Activated T-cell treated with anti-CD3 and anti-CD28 coated beads, Interleukin-2, amount 50 U/mL, for 24 hours (primary cell): Measurements from ENCODE around the gene RDH8.
"Not testable (repeated sequence)": the region's sequence is repeated elsewhere in the genome, so short reads cannot be mapped to it uniquely, and the experiment has no call there.

ENCODE experiments used
- DNase-seq: peaks from one replicate; pipeline ENCODE4 v3.0.0-alpha.2; 2020
- H3K27ac Mint-ChIP-seq: 2 replicates; pipeline ENCODE4 v1.8.0; 2020; ENCODE audit warnings: mild to moderate bottlenecking, mixed read lengths
- H3K27me3 Mint-ChIP-seq: 2 replicates; pipeline ENCODE4 v1.8.0; 2020; ENCODE audit warnings: mixed read lengths
- H3K36me3 Mint-ChIP-seq: 2 replicates; pipeline ENCODE4 v1.8.0; 2020; ENCODE audit warnings: low read depth, mixed read lengths
- H3K4me1 Mint-ChIP-seq: 2 replicates; pipeline ENCODE4 v1.8.0; 2020; ENCODE audit warnings: low read depth, mixed read lengths
- H3K4me3 Mint-ChIP-seq: 2 replicates; pipeline ENCODE4 v1.8.0; 2020; ENCODE audit warnings: mild to moderate bottlenecking, moderate library complexity, mixed read lengths
- H3K9me3 Mint-ChIP-seq: 2 replicates; pipeline ENCODE4 v1.8.0; 2020; ENCODE audit warnings: mixed read lengths

Gene RDH8

DNA sequence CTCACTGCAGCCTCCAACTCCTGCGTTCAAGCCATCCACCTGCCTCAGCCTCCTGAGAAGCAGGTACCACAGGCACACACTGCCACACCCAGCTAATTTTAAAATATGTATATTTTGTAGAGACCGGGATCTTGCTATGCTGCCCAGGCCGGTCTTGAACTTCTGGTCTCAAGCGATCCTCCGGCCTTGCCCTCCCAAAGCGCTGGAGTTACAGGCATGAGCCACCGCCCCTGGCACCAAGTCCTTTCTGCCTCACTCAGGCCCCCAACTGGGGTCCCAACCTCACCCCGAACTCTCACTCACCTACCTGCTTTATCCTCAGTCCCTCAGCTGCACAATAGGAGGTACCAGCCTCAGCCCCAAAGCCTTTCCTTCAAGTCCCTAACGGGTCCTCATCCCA is 2.3 kb upstream of the RDH8 start:
- no peak overlapping the region for H3K27ac Mint-ChIP-seq
- H3K4me1 Mint-ChIP-seq = peaks cover 23% of the 10 kb centered on the region
- no peaks in the 10 kb centered on the region for H3K9me3 Mint-ChIP-seq
- no peaks in the 10 kb centered on the region for H3K36me3 Mint-ChIP-seq
- peaks cover 65% of the 10 kb centered on the region for H3K27me3 Mint-ChIP-seq
- no peak overlapping the region for H3K4me3 Mint-ChIP-seq
- DNase-seq = no peak

GRCh38 chr19:10011974-10012373 is 1.3 kb upstream of the RDH8 start:
- Mint-ChIP-seq H3K36me3 (no peaks in the 10 kb centered on the region), H3K9me3 (no peaks in the 10 kb centered on the region), H3K27ac (no peak overlapping the region), H3K4me1 (peaks cover 16% of the 10 kb centered on the region), H3K27me3 (peaks cover 61% of the 10 kb centered on the region), H3K4me3 (no peak overlapping the region)
- no peak for DNase-seq

DNA sequence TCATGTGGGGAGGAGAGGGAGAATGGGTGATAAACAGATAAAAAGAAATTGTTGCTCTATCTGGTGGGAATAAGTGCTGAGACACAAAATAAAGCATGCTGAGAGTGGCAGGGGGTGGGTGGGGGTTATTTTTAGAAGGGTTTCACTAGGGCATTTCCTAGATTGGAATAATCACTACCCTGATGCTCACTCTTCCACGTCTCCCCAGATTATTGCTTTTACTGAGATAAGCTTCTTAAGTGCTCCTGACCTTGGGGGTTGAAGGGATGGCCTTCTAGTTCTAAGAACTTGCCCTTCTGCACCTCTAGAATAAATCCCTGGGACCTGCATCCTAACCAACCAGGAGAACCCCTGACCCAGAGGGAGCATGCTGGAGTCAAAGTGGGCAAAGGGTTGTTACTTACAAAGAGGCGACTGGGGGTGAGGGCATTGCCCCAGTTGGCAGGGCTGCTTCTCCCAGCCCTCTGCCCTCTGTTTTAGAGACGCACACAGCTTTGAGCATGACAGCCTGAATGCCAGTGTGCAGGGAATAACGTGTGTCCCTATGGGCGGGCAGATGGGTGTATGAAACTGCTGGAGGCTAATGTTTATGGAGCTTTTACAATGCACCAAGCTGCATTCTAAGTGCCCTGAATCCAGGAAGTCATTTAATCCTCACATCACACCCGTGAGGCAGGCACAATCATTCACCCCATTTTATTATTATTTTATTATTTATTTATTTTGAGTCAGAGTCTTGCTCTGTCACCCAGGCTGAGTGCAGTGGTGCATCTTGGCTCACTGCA is 743 bp downstream of the RDH8 start:
- H3K9me3 Mint-ChIP-seq = no peaks in the 10 kb centered on the region

DNA sequence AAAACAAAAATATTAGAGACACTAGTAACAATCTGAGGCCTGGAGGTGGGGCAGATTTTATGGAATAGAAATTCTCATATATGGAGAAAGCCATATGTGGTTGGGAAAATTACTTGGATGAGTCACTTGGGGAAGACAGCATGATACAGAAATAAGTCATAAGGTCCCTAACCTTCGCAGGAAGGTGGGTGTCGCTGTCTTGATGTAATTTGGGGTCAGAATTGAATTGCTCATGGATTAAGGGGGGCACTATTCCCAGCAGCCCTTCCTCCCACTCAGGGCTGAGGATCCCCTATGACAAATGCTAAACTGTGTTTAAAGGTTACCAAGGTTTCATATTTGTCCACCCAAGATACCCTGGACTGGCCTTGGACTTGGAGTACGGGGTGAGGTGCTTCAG is 5.0 kb downstream of the RDH8 start:
- H3K4me1 Mint-ChIP-seq = peaks cover 6% of the 10 kb centered on the region
- H3K36me3 Mint-ChIP-seq = no peaks in the 10 kb centered on the region
- H3K27me3 Mint-ChIP-seq = peaks cover 14% of the 10 kb centered on the region
- H3K4me3 Mint-ChIP-seq = no peak overlapping the region
- H3K9me3 Mint-ChIP-seq = no peaks in the 10 kb centered on the region
- H3K27ac Mint-ChIP-seq = no peak overlapping the region
- no peak for DNase-seq

More for the DNA sequence above, 743 bp downstream of the RDH8 start:
- no peak overlapping the region for H3K4me3 Mint-ChIP-seq
- H3K4me1 Mint-ChIP-seq = peaks cover 10% of the 10 kb centered on the region
- peaks cover 45% of the 10 kb centered on the region for H3K27me3 Mint-ChIP-seq
- H3K36me3 Mint-ChIP-seq = no peaks in the 10 kb centered on the region
- no peak for DNase-seq
- no peak overlapping the region for H3K27ac Mint-ChIP-seq

- no peaks in the 10 kb centered on the region for H3K9me3 Mint-ChIP-seq
- no peak overlapping the region for H3K4me3 Mint-ChIP-seq
- peaks cover 10% of the 10 kb centered on the region for H3K27me3 Mint-ChIP-seq
- H3K27ac Mint-ChIP-seq = no peak overlapping the region
- H3K4me1 Mint-ChIP-seq = peaks cover 6% of the 10 kb centered on the region
- no peaks in the 10 kb centered on the region for H3K36me3 Mint-ChIP-seq
- DNase-seq = no peak
These were observed 5.5 kb downstream of the RDH8 start for GRCh38 chr19:10018786-10019185.

DNA sequence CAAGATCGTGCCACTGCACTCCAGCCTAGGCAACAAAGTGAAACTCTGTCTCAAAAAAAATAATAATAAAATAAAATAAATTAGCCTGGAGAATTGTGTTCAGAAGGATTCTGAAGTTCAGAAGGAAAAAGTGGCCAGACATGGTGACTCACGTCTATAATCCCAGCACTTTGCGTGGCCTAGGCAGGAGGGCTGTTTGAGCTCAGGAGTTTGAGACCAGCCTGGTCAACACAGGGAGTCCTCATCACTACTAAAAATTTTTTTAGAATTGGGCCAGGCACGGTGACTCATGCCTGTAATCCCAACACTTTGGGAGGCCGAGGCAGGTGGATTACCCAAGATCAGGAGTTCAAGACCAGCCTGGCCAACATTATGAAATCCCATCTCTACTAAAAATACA is 6.0 kb downstream of the RDH8 start:
- Mint-ChIP-seq H3K36me3 (no peaks in the 10 kb centered on the region), H3K27ac (no peak overlapping the region), H3K27me3 (peaks cover 5% of the 10 kb centered on the region), H3K4me3 (no peak overlapping the region), H3K9me3 (no peaks in the 10 kb centered on the region), H3K4me1 (peaks cover 6% of the 10 kb centered on the region)
- DNase-seq = no peak

- no peak for DNase-seq
- peaks cover 5% of the 10 kb centered on the region for H3K27me3 Mint-ChIP-seq
- no peak overlapping the region for H3K4me3 Mint-ChIP-seq
- no peaks in the 10 kb centered on the region for H3K9me3 Mint-ChIP-seq
- peaks cover 6% of the 10 kb centered on the region for H3K4me1 Mint-ChIP-seq
- H3K27ac Mint-ChIP-seq = no peak overlapping the region
- H3K36me3 Mint-ChIP-seq = no peaks in the 10 kb centered on the region
These were observed 7.6 kb downstream of the RDH8 start for GRCh38 chr19:10020851-10021250.

DNA sequence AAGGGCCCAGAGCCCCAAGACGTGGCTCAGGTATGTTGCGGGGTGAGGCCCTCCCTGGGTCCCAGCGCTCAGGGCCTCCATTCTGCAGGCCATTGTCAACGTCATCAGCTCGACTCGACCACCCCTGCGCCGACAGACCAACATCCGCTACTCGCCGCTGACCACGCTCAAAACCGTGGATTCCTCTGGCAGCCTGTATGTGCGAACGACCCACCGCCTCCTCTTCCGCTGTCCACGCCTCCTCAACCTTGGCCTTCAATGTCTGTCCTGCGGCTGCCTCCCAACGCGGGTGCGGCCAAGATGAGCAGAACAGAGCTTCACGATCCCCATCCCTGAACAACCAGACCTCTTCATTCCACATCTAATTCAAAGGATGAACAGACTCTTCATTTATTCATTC is 8.2 kb downstream of the RDH8 start:
- Mint-ChIP-seq H3K4me3 (no peak overlapping the region), H3K27ac (no peak overlapping the region), H3K9me3 (no peaks in the 10 kb centered on the region), H3K27me3 (peaks cover 6% of the 10 kb centered on the region), H3K4me1 (peaks cover 6% of the 10 kb centered on the region), H3K36me3 (no peaks in the 10 kb centered on the region)
- no peak for DNase-seq

DNA sequence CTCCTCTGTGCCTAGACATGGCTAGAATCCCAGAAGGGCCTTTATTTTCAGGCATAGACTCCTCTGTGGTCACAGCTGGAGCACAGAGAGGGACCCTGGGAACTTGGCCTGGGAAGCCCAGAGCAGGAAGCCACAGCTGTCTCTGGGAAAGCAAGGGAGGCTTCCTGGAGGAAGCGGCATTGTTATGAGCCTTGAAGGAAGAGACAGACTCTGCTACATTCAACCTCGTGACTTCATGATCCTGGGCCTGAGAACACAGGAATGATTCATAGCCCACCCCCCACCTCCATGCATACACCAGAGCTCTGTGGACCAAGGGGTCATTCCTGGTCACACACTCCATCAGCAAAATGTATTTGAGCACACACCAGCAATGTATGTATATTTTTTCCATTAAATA is 8.6 kb downstream of the RDH8 start:
- DNase-seq = no peak
- no peaks in the 10 kb centered on the region for H3K36me3 Mint-ChIP-seq
- H3K27ac Mint-ChIP-seq = no peak overlapping the region
- peaks cover 6% of the 10 kb centered on the region for H3K4me1 Mint-ChIP-seq
- H3K4me3 Mint-ChIP-seq = no peak overlapping the region
- peaks cover 8% of the 10 kb centered on the region for H3K27me3 Mint-ChIP-seq
- no peaks in the 10 kb centered on the region for H3K9me3 Mint-ChIP-seq

- H3K27ac Mint-ChIP-seq, H3K4me1 Mint-ChIP-seq, H3K4me3 Mint-ChIP-seq, DNase-seq, H3K27me3 Mint-ChIP-seq, H3K9me3 Mint-ChIP-seq, H3K36me3 Mint-ChIP-seq: not testable (repeated sequence)
These were observed 9.8 kb downstream of the RDH8 start for GRCh38 chr19:10023096-10023495.

- no peak for DNase-seq
- Mint-ChIP-seq H3K27ac (no peak overlapping the region), H3K27me3 (peaks cover 9% of the 10 kb centered on the region), H3K4me3 (no peak overlapping the region), H3K9me3 (no peaks in the 10 kb centered on the region), H3K4me1 (peaks cover 3% of the 10 kb centered on the region), H3K36me3 (no peaks in the 10 kb centered on the region)
These were observed 13.5 kb downstream of the RDH8 start for GRCh38 chr19:10026744-10027143.

GRCh38 chr19:10027158-10027997 is 14.1 kb downstream of the RDH8 start:
- DNase-seq = peak; percentile 86
- no peak overlapping the region for H3K27ac Mint-ChIP-seq
- H3K27me3 Mint-ChIP-seq = peaks cover 13% of the 10 kb centered on the region
- no peaks in the 10 kb centered on the region for H3K36me3 Mint-ChIP-seq
- H3K9me3 Mint-ChIP-seq = no peaks in the 10 kb centered on the region
- H3K4me1 Mint-ChIP-seq = peaks cover 3% of the 10 kb centered on the region
- H3K4me3 Mint-ChIP-seq = no peak overlapping the region

- Mint-ChIP-seq H3K36me3 (no peaks in the 10 kb centered on the region), H3K9me3 (no peaks in the 10 kb centered on the region), H3K27ac (no peak overlapping the region), H3K4me3 (no peak overlapping the region), H3K4me1 (no peaks in the 10 kb centered on the region), H3K27me3 (peaks cover 20% of the 10 kb centered on the region)
- DNase-seq = no peak
These were observed 20.3 kb downstream of the RDH8 start for GRCh38 chr19:10033614-10034013.

- no peaks in the 10 kb centered on the region for H3K36me3 Mint-ChIP-seq
- H3K27me3 Mint-ChIP-seq = peaks cover 32% of the 10 kb centered on the region
- DNase-seq = no peak
- no peak overlapping the region for H3K4me3 Mint-ChIP-seq
- no peaks in the 10 kb centered on the region for H3K4me1 Mint-ChIP-seq
- no peak overlapping the region for H3K27ac Mint-ChIP-seq
- no peaks in the 10 kb centered on the region for H3K9me3 Mint-ChIP-seq
These were observed 23.4 kb downstream of the RDH8 start for GRCh38 chr19:10036601-10037071.

DNA sequence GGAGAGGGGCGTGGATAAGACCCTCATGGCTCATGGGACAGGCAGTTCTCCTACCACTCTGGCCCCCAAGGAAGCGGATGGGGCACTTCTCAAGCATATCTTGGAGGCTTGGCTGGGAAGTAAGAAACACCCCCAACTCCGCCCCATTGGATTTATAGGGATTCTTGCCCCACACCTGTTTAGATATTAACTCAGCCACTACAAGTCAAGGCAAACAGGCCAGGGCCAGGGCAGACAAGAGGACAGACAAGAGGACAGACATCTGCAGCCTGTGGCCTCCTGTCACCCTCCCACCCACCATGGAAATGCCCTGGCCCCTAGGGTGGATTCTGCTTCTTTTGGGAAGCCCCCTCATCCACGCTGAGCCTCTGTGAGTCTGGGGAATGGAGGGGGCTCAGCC is 24.1 kb downstream of the RDH8 start:
- no peaks in the 10 kb centered on the region for H3K4me1 Mint-ChIP-seq
- DNase-seq = no peak
- no peaks in the 10 kb centered on the region for H3K9me3 Mint-ChIP-seq
- no peak overlapping the region for H3K27ac Mint-ChIP-seq
- H3K27me3 Mint-ChIP-seq = peaks cover 31% of the 10 kb centered on the region
- H3K4me3 Mint-ChIP-seq = no peak overlapping the region
- no peaks in the 10 kb centered on the region for H3K36me3 Mint-ChIP-seq
